WTC11 (cell line): ENCODE results near the gene RESP18. TPM values are rescaled to one million over a fixed set of nuclear protein-coding genes. Genes with fewer than 3 reads are reported as not detected.

Experiments used
- ATAC-seq: fragments of 200-7000 bp; cut with Tn5 transposase; 2 replicates; pipeline ENCODE4 v1.10.0; 2021; ENCODE audit warnings: mild to moderate bottlenecking, moderate library complexity
- CTCF ChIA-PET: fragments of 300-600 bp; sonication (Branson Sonifier 250); formaldehyde crosslinking; loops from one replicate; lab custom pipeline; 2021; ENCODE audit warnings: antibody characterized with exemption; lab: Charles Lee
- POLR2A ChIA-PET: fragments of 350-600 bp; sonication (Branson Sonifier 250); formaldehyde crosslinking; loops from one replicate; lab custom pipeline; 2021; ENCODE audit warnings: antibody characterized with exemption; lab: Charles Lee
- DNase-seq: peaks from one replicate; pipeline ENCODE4 v3.0.0; 2021; ENCODE audit warnings: low spot score
- H3K27ac Mint-ChIP-seq: 2 replicates; pipeline ENCODE4 v1.8.0; 2021; ENCODE audit warnings: mixed read lengths
- H3K27me3 Mint-ChIP-seq: 2 replicates; pipeline ENCODE4 v1.8.0; 2021; ENCODE audit warnings: low read depth, mild to moderate bottlenecking, moderate library complexity, mixed read lengths
- H3K36me3 Mint-ChIP-seq: 2 replicates; pipeline ENCODE4 v1.8.0; 2021; ENCODE audit warnings: mixed read lengths
- H3K4me1 Mint-ChIP-seq: 2 replicates; pipeline ENCODE4 v1.8.0; 2022; ENCODE audit warnings: mixed read lengths
- H3K4me3 Mint-ChIP-seq: 2 replicates; pipeline ENCODE4 v1.8.0; 2021; ENCODE audit warnings: mild to moderate bottlenecking, moderate library complexity, mixed read lengths
- H3K9me3 Mint-ChIP-seq: 2 replicates; pipeline ENCODE4 v1.8.0; 2021; ENCODE audit warnings: mixed read lengths
- AR ChIP-seq: fragments of 250-450 bp; sonication (Bioruptor Pico); IDR thresholded peaks from 2 replicates; pipeline ENCODE4 v1.9.0; 2021; ENCODE audit warnings: mild to moderate bottlenecking
- ARID4B ChIP-seq: sonication (generic); formaldehyde crosslinking; IDR thresholded peaks from 2 replicates; pipeline ENCODE4 v1.8.0; 2023; ENCODE audit warnings: missing genetic modification reagents, mild to moderate bottlenecking, borderline replicate concordance
- ATF6 ChIP-seq: sonication (generic); formaldehyde crosslinking; IDR thresholded peaks from 2 replicates; pipeline ENCODE4 v1.8.1; 2023; ENCODE audit warnings: mild to moderate bottlenecking, missing genetic modification reagents
- CDX4 ChIP-seq: fragments of 250-450 bp; sonication (Bioruptor Pico); IDR thresholded peaks from 2 replicates; pipeline ENCODE4 v1.9.0; 2021; ENCODE audit warnings: moderate library complexity, mild to moderate bottlenecking, inconsistent platforms, borderline replicate concordance
- CREM ChIP-seq: sonication (generic); formaldehyde crosslinking; IDR thresholded peaks from 2 replicates; pipeline ENCODE4 v1.8.1; 2022; ENCODE audit warnings: mild to moderate bottlenecking, missing genetic modification reagents, moderate library complexity
- E2F4 ChIP-seq: sonication (generic); formaldehyde crosslinking; IDR thresholded peaks from 2 replicates; pipeline ENCODE4 v1.8.1; 2022; ENCODE audit warnings: low read depth, mild to moderate bottlenecking, moderate library complexity, missing genetic modification reagents, borderline replicate concordance
- EMX1 ChIP-seq: fragments of 250-450 bp; sonication (Bioruptor Pico); IDR thresholded peaks from 2 replicates; pipeline ENCODE4 v1.8.0; 2021; ENCODE audit warnings: mild to moderate bottlenecking
- ESRRA ChIP-seq: sonication (generic); formaldehyde crosslinking; IDR thresholded peaks from 2 replicates; pipeline ENCODE4 v1.8.1; 2022; ENCODE audit warnings: mild to moderate bottlenecking, missing genetic modification reagents, borderline replicate concordance
- ETV6 ChIP-seq: sonication (generic); formaldehyde crosslinking; IDR thresholded peaks from 2 replicates; pipeline ENCODE4 v1.8.1; 2022; ENCODE audit warnings: mild to moderate bottlenecking, missing genetic modification reagents
- GABPB1 ChIP-seq: sonication (generic); formaldehyde crosslinking; IDR thresholded peaks from 2 replicates; pipeline ENCODE4 v1.8.1; 2023; ENCODE audit warnings: mild to moderate bottlenecking, missing genetic modification reagents
- MXD4 ChIP-seq: fragments of 250-450 bp; sonication (Bioruptor Pico); IDR thresholded peaks from 2 replicates; pipeline ENCODE4 v1.8.0; 2021; ENCODE audit warnings: mild to moderate bottlenecking, moderate library complexity, borderline replicate concordance
- PREB ChIP-seq: sonication (generic); formaldehyde crosslinking; IDR thresholded peaks from 2 replicates; pipeline ENCODE4 v1.8.1; 2022; ENCODE audit warnings: mild to moderate bottlenecking, missing genetic modification reagents, moderate library complexity, borderline replicate concordance
- RORB ChIP-seq: fragments of 250-450 bp; sonication (Bioruptor Pico); IDR thresholded peaks from 2 replicates; pipeline ENCODE4 v1.9.0; 2021; ENCODE audit warnings: mild to moderate bottlenecking
- SP1 ChIP-seq: sonication (generic); formaldehyde crosslinking; conservative IDR thresholded peaks from 2 replicates; pipeline ENCODE4 v1.8.1; 2022; ENCODE audit warnings: missing genetic modification reagents
- ZNF423 ChIP-seq: fragments of 250-450 bp; sonication (Bioruptor Pico); IDR thresholded peaks from 2 replicates; pipeline ENCODE4 v2.1.2; 2022; ENCODE audit warnings: mild to moderate bottlenecking, moderate library complexity
- ZNF532 ChIP-seq: fragments of 250-450 bp; sonication (Bioruptor Pico); IDR thresholded peaks from 2 replicates; pipeline ENCODE4 v1.9.0; 2021; ENCODE audit warnings: mild to moderate bottlenecking, borderline replicate concordance
- ZNF671 ChIP-seq: fragments of 250-450 bp; sonication (Bioruptor Pico); IDR thresholded peaks from 2 replicates; pipeline ENCODE4 v1.8.0; 2021; ENCODE audit warnings: mild to moderate bottlenecking
- total RNA-seq: library from RNA; stranded (reverse); gene quantifications from 3 replicates; pipeline ENCODE4 v1.2.3, GENCODE V29; 2021

RESP18 gene
- total RNA-seq, 1 experiment from 2014 or later, result not detected

GRCh38 chr2:219308142-219309101 lies 24.1 kb downstream of the RESP18 start (continued):
- no peak for TF ChIP-seq ATF6 (CRISPR knock-in tag)
- no peak for TF ChIP-seq MXD4
- TF ChIP-seq ESRRA, result peak; percentile 33; the same call in 1 of the 2 replicates
- peak; percentile 58; the same call in 1 of the 2 replicates for TF ChIP-seq SP1 (CRISPR knock-in tag)
- TF ChIP-seq RORB, result no peak
- TF ChIP-seq ZNF532 (CRISPR knock-in tag), result no peak
- TF ChIP-seq ETV6, result peak; percentile 96
- TF ChIP-seq AR (CRISPR knock-in tag), result no peak
- peak; percentile 58; the same call in 1 of the 2 replicates for TF ChIP-seq E2F4 (CRISPR knock-in tag)
- TF ChIP-seq GABPB1 (CRISPR knock-in tag), result peak; percentile 77
- no peak for TF ChIP-seq EMX1 (CRISPR knock-in tag)
- TF ChIP-seq CREM (CRISPR knock-in tag), result peak; percentile 82; the same call in 1 of the 2 replicates
- TF ChIP-seq ZNF423 (CRISPR knock-in tag), result no peak

- Mint-ChIP-seq H3K4me1 (peaks cover 15% of the 10 kb centered on the region), H3K27me3 (peaks cover 77% of the 10 kb centered on the region), H3K27ac (no peak overlapping the region), H3K9me3 (no peaks in the 10 kb centered on the region), H3K36me3 (no peaks in the 10 kb centered on the region), H3K4me3 (no peak overlapping the region)
- POLR2A ChIA-PET, result no interaction called here
- CTCF ChIA-PET, result no interaction called here
- ATAC-seq (no peak), DNase-seq (no peak)
- no peak for TF ChIP-seq ZNF671
- no peak for TF ChIP-seq ARID4B (CRISPR knock-in tag)
- no peak for TF ChIP-seq EMX1 (CRISPR knock-in tag)
- no peak for TF ChIP-seq PREB (CRISPR knock-in tag)
- TF ChIP-seq CDX4, result no peak
- TF ChIP-seq ZNF423 (CRISPR knock-in tag), result no peak
These were observed 26.5 kb downstream of the RESP18 start for GRCh38 chr2:219306047-219306446.
